Bone marrow (tissue), 2 donors: ENCODE data around the gene SLC25A44.
A peak's percentile ranks its signal among the peaks of the same experiment; 100 is the strongest.
"Not testable (repeated sequence)": the region's sequence is repeated elsewhere in the genome, so short reads cannot be mapped to it uniquely, and the experiment has no call there.

Experiments used
- DNase-seq, 2 donors: peaks; one replicate each; lab custom pipeline; 2025; lab: John Stamatoyannopoulos, UW

The SLC25A44 gene

DNA sequence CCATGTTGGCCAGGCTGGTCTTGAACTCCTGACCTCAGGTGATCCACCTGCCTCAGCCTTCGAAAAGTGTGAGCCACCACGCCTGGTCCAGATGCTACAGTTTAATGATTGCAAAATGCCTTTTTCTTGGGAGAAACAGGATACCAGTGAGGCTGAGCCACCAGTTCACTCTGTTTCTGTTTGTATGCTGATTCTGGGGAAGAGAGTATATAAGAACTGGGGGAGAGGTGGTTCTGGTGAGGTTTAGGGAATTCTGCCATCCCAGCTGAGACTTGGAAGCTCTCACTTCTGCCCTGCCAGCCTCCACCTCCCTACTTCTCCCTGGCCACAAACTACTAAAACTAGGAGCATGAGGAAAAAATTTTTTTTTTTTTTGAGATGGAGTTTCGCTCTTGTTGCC lies 10.8 kb downstream of the SLC25A44 start:
- DNase-seq = no peak

DNA sequence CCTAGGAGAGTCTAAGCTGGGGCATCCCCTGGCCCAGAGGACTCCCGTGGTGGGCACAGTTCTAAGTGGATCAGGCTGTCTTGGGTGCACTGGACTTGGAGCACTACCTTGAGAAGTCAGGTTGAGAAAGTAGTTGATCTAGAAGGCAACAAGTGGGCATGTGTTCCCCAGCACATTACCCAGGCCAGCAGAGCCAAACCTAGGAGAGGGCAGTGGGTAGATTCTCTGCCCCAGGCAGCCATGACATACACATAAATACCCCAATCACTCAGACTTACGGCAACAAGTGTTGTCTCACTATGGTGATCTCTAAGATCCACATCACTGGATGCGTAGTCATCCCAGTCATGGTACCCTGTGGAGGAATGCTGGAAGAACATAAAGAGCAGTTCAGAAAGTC lies 17.3 kb downstream of the SLC25A44 start:
- no peak for DNase-seq

- DNase-seq = no peak
Measured at GRCh38 chr1:156212130-156212529, 18.2 kb downstream of the SLC25A44 start.

GRCh38 chr1:156212833-156213643 lies 19.1 kb downstream of the SLC25A44 start, which contains the start of gene PMF1:
TSS of gene PMF1 (plus strand) at chr1:156213007. CDS start at chr1:156213016, 9 bp downstream.
- peak; percentile 94 to 95 for DNase-seq

- DNase-seq = no peak
Measured at GRCh38 chr1:156213644-156213966, 19.7 kb downstream of the SLC25A44 start.

- DNase-seq = no peak
Measured at GRCh38 chr1:156214024-156214748, 20.3 kb downstream of the SLC25A44 start.

DNA sequence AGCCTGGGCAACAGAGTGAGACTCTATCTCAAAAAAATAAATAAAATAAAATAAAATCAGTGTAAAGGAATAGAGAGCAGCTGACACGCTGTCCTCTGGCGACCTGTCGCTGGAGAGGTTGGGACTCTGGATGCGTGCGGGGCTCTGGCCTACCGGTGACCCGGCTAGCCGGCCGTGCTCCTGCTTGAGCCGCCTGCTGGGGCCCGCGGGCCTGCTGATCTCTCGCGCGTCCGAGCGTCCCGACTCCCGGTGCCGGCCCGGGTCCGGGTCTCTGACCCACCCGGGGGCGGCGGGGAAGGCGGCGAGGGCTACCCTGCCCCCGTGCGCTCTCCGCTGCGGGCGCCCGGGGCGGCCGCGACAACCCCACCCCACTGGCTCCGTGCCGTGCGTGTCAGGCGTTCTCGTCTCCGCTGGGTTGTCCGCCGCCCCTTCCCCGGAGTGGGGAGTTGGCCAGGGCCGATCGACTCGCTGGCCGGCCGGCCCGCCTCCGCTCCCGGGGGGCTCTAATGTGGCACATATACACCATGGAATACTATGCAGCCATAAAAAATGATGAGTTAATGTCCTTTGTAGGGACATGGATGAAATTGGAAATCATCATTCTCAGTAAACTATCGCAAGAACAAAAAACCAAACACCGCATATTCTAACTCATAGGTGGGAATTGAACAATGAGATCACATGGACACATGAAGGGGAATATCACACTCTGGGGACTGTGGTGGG lies 22.6 kb downstream of the SLC25A44 start:
- DNase-seq = not testable (repeated sequence)

DNA sequence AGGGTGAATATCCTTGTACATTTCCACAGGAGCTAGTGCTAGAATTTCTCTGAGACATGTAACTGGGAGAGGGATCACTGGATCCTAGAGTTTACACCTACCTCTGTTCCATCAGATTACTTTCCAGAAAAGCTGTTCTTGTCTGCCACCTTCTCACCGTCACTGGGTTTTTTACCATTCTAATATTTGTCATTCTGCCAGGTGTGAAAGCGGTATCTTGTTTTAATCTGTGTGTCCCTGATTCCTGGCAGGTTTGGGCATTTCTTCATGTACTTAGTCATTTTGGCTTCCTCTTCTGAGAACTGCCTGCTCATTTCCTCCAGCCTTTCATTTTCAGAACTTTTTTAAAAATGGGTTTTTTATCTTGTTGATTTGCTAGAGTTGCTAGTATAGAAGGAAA lies 24.0 kb downstream of the SLC25A44 start:
- DNase-seq = peak in 1 of 2 donors; percentile 63

DNA sequence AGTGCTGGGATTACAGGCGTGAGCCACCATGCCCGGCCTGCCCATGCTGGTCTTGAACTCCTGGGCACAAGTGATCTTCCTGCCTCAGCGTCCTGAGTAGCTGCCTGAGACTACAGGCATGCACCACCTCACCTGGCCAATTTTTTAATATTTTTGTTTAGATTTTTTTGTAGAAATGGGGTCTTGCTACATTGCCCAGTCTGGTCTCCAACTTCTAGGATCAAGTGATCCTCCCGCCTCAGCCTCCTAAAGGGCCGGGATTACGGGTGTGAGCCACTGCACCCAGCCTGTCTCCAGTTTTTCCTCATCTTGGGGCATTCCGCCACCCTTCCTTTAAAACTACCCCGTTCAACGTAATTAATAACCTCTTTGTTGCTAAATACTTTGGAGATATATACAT lies 26.3 kb downstream of the SLC25A44 start:
- DNase-seq = no peak

DNA sequence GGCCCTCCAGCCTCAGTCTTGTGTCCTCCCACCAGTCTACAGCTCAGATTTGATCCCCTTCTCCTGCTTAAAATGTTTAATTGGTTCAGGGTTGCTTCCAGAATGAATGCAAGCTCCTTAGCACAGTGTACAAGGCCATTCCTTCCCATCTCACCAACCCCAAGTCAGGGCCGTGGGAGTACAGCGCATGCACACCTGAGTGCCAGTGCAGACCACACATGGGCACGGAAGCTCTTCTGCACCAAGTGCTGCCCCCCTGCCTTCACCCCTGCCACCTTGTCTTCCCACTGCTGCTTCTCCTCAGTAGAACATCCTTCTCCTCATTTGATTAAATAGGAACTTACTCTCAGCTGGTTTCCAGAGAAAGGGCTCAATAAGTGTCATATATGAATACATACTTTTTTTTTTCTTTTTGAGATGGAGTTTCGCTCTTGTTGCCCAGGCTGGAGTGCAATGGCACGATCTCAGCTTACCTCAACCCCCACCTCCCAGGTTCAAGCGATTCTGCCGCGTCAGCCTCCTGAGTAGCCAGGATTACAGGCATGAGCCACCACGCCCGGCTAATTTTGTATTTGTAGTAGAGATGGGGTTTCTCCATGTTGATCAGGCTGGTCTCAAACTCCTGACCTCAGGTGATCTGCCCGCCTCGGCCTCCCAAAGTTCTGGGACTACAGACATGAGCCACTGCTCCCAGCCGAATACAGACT lies 28.2 kb downstream of the SLC25A44 start:
- DNase-seq = no peak

DNA sequence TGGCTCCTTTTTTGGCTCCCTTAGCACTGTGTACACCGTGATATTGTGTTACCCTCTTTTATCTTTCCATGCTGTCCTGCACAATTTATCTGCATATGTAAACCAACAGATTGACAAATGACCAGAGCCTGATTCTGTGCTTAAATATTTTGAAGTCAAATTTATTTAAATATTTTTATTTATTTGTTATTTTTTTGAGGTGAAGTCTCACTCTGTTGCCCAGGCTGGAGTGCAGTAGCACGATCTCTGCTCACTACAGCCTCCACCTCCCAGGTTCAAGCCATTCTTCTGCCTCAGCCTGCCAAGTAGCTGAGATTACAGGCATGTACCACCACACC lies 31.7 kb downstream of the SLC25A44 start:
- DNase-seq = no peak

- no peak for DNase-seq
Measured at GRCh38 chr1:156226116-156226538, 32.2 kb downstream of the SLC25A44 start.

- DNase-seq = no peak
Measured at GRCh38 chr1:156226782-156227181, 32.9 kb downstream of the SLC25A44 start.

DNA sequence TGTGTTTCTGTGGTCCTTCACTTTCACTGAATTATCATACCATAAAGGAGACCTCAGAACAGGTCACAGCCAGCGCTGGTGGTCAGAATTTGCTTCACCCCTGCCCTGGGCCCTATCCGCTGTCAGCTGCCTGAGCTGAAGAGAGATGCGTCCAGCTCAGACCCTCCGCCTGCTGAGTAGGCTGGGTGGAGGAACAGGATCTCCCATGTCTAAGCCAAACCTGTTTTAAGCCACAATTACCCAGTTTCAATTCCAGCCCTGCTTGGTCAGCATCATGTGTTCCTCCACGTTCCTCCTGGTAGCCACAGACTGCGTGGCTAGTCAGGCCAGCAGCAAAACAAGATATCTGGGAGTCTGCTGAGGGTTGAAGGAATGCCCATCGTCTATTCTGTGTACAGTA lies 34.6 kb downstream of the SLC25A44 start:
- DNase-seq = no peak

GRCh38 chr1:156229809-156230472 lies 36.0 kb downstream of the SLC25A44 start:
- DNase-seq = no peak

GRCh38 chr1:156230473-156230837 lies 36.6 kb downstream of the SLC25A44 start:
- DNase-seq = no peak

DNA sequence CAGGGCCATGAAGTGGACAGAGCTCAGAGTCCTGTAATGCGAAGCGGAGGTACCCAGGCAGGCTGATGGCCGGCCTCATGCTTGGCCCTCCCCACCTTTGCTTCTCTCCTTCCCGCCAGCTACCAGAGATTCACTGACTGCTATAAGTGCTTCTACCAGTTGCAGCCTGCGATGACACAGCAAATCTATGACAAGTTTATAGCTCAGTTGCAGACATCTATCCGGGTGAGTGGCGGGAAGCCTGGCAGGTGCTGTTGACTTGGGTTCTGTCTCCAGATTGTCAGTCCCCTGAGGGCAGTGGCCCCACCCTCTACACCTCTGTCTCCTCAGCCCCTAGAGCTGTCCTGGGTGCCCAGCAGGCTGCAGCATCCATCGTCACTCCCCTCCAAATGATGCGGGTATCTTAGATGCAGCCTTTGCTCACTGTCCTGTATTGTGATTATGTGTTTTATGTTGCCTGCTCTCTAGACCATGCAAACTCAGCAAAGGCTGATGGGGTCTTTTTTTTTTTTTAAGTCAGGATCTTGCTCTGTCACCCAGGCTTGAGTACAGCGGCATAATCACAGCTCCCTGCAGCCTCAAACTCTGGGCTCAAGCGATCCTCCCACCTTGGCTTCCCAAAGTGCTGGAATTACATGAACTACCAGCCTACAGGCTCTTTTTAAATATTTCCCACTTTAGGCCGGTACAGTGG lies 38.4 kb downstream of the SLC25A44 start:
- no peak for DNase-seq

DNA sequence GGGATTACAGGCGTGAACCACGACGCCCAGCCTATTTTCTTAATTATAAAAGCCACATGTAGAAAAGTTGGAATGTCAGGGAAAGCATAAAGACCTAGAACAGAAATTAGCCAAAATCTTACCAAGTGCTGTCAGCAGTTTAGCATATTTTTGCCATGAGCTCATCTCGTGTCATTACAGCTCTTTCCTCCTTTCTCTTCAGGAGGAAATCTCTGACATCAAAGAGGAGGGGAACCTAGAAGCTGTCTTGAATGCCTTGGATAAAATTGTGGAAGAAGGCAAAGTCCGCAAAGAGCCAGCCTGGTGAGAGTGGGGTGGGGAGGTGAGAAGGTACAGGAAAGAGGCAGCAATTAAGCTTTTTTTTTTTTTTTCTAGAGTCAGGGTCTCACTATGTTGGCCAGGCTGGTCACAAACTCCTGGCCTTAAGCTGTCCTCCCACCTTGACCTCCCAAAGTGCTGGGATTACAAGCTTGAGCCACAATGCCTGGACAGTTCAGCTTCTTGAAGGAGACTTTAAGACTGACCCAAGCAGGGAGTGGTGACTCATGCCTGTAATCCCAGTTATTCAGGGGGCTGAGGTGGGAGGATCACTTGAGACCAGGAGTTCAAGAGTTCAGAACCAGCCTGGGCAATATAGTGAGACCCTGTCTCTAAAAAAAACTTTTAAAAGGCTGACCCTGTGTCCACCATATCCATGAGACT lies 39.7 kb downstream of the SLC25A44 start:
- no peak for DNase-seq

DNA sequence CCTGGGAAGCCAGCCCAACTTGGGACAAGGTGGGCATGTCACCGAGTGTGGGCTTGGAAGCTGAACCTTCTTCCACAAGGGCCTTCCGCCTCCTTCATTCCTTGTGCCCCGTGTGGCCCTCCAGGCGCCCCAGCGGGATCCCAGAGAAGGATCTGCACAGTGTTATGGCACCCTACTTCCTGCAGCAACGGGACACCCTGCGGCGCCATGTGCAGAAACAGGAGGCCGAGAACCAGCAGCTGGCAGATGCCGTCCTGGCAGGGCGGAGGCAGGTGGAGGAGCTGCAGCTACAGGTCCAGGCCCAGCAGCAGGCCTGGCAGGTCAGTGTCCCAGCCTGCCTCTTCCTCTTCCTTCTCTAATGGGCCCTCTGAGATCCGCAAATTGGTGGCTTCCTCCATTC lies 42.3 kb downstream of the SLC25A44 start:
- DNase-seq = no peak

DNA sequence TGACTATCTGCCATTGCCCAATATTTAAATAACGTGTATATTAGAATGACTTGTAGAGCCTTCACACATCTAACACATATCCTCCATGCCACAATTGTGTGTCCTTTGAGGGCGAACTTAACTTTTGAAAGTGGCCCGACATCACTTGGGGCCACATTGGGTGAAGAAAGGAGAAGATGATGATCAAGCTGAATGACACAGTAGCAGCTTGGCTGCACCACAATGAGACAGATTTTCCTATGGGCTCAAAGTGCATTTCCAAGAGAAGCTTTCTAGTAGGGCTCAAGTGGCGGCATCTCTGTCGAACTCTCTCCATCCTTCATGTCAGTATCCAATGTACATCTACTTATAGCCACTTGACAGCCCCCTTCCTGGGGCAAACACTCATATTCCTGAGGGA lies 44.3 kb downstream of the SLC25A44 start:
- DNase-seq = no peak
